Measurements from ENCODE around the gene ARHGAP12. TPM values are rescaled to one million over a fixed set of nuclear protein-coding genes. Genes with fewer than 3 reads are reported as not detected.

ARHGAP12 gene
- total and polyA plus RNA-seq, 2 donors (not counting 3 experiments of a cell fraction or from before 2014, with no cell fraction given): 5.8 to 19.3 TPM

DNA sequence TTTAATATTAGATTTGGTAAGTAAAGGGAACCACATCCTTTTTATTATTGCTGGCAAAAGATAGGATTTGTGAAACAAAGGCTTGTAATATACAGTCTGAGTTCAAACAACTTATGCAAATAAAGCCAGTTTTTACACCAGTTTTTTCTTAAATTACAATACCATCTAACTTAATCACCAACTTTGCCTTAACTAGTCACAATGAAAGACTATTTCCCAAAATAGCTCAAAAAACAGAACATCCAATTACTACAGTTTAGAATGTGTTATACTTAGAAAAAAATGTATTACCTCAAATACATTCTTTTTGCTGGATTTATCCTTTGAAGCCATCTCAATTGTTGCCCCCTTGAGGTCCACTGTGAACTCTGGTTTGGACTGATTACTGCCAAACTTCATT is 108.5 kb downstream of the ARHGAP12 start:
- no peak overlapping the region for H3K4me3 ChIP-seq (replicated peaks in 1 of 3; ENCODE audit: insufficient read depth in 1 of 3, low read depth in 1 of 3, low read length in 3 of 3)
- no peak overlapping the region for H2AFZ ChIP-seq (ENCODE audit: low read depth, low read length)
- H3K9me1 ChIP-seq (replicated peaks; ENCODE audit: control insufficient read depth, extremely low read depth, insufficient read depth, low read length): no peaks in the 10 kb centered on the region
- H3K9ac ChIP-seq (replicated peaks; ENCODE audit: extremely low read depth, insufficient read depth, low read length): no peak overlapping the region
- H3K79me2 ChIP-seq (ENCODE audit: control insufficient read depth, insufficient read depth, low read length): no peaks in the 10 kb centered on the region
- DNase-seq (ENCODE audit: low read depth, low spot score) (no peak), FAIRE-seq (no peak)
- no peak overlapping the region for H3K4me2 ChIP-seq (ENCODE audit: insufficient read depth, low read length)
- BruUV-seq (replicated peaks): no TSS peak
- CTCF ChIA-PET: no interaction called here
- H3K36me3 ChIP-seq (ENCODE audit: control insufficient read depth in 2 of 2, extremely low read depth in 1 of 2, insufficient read depth in 2 of 2, low read length in 2 of 2): no peaks in the 10 kb centered on the region
- POLR2A ChIA-PET: no interaction called here
- H3K27ac ChIP-seq (ENCODE audit: insufficient read depth, low read depth, low read length): no peak overlapping the region
- no peaks in the 10 kb centered on the region for H4K20me1 ChIP-seq (replicated peaks; ENCODE audit: control insufficient read depth, extremely low read depth, insufficient read depth, low read length)
- intact Hi-C loops (cut with micrococcal nuclease) (no loop called here), dilution Hi-C loops (cut with MboI; ENCODE audit: extremely low pct_ligation_motif_present, low sequenced_read_pairs) (no loop called here)
- no peak for TF ChIP-seq GATA2 (IDR thresholded peaks at IDR 0.05; ENCODE audit: insufficient read depth, insufficient read length, low read depth, low read length)
- TF ChIP-seq FOS (IDR thresholded peaks at IDR 0.05; ENCODE audit: borderline replicate concordance, insufficient read depth, low read length): no peak
- no peak for TF ChIP-seq EZH2 (IDR thresholded peaks at IDR 0.05; ENCODE audit: borderline replicate concordance, low read depth, low read length, severe bottlenecking)
- no peak for TF ChIP-seq POLR2A (IDR thresholded peaks at IDR 0.05; ENCODE audit: low read depth, low read length)
- TF ChIP-seq, protein P1, sequence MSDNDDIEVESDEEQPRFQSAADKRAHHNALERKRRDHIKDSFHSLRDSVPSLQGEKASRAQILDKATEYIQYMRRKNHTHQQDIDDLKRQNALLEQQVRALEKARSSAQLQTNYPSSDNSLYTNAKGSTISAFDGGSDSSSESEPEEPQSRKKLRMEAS (IDR thresholded peaks at IDR 0.05; ENCODE audit: insufficient read depth, insufficient read length): no peak
- TF ChIP-seq, protein P2, sequence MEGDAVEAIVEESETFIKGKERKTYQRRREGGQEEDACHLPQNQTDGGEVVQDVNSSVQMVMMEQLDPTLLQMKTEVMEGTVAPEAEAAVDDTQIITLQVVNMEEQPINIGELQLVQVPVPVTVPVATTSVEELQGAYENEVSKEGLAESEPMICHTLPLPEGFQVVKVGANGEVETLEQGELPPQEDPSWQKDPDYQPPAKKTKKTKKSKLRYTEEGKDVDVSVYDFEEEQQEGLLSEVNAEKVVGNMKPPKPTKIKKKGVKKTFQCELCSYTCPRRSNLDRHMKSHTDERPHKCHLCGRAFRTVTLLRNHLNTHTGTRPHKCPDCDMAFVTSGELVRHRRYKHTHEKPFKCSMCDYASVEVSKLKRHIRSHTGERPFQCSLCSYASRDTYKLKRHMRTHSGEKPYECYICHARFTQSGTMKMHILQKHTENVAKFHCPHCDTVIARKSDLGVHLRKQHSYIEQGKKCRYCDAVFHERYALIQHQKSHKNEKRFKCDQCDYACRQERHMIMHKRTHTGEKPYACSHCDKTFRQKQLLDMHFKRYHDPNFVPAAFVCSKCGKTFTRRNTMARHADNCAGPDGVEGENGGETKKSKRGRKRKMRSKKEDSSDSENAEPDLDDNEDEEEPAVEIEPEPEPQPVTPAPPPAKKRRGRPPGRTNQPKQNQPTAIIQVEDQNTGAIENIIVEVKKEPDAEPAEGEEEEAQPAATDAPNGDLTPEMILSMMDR (IDR thresholded peaks at IDR 0.05; ENCODE audit: extremely low read depth in 1 of 2, insufficient read depth in 1 of 2, low read depth in 1 of 2, low read length in 2 of 2): no peak
- no peak for TF ChIP-seq JUN (IDR thresholded peaks at IDR 0.05; ENCODE audit: borderline replicate concordance, insufficient read depth, insufficient read length, low read depth)
- no peak for TF ChIP-seq POLR2AphosphoS5 (IDR thresholded peaks at IDR 0.05; ENCODE audit: insufficient read depth, low read depth, low read length)
- no peak for TF ChIP-seq MYC (IDR thresholded peaks at IDR 0.05; ENCODE audit: low read depth, low read length)
- H3K27me3 ChIP-seq (ENCODE audit: control insufficient read depth in 2 of 2, insufficient read depth in 2 of 2, low read length in 2 of 2): no peaks in the 10 kb centered on the region
- H3K4me1 ChIP-seq (ENCODE audit: control insufficient read depth, extremely low read depth, insufficient read depth, low read length): no peaks in the 10 kb centered on the region
- no peaks in the 10 kb centered on the region for H3K9me3 ChIP-seq (replicated peaks; ENCODE audit: control insufficient read depth, insufficient read depth, low read length)

Measured in endothelial cell of umbilical vein (primary cell).